ENCODE results near the gene MYEOV. TPM values are rescaled to one million over a fixed set of nuclear protein-coding genes. Genes with fewer than 3 reads are reported as not detected.

Gene MYEOV
- total RNA-seq, 2 experiments from 2014 or later = not detected

GRCh38 chr11:69318093-69318420 lies 24.1 kb downstream of the MYEOV start:
- ChIA-PET CTCF (interaction anchor here (1.0 kb wide), 1 partner anchor 21 kb away, joined by 3 read pairs; no protein-coding TSS in a partner anchor), POLR2A (no interaction called here)
- H3K27ac Mint-ChIP-seq = no peak overlapping the region
- H3K36me3 Mint-ChIP-seq (ENCODE audit: low read depth) = peaks cover 3% of the 10 kb centered on the region
- H3K9me3 Mint-ChIP-seq (ENCODE audit: insufficient read depth) = peaks cover 15% of the 10 kb centered on the region
- H3K4me1 Mint-ChIP-seq (ENCODE audit: low read depth) = peaks cover 7% of the 10 kb centered on the region
- no peaks in the 10 kb centered on the region for H3K27me3 Mint-ChIP-seq (ENCODE audit: low read depth)
- DNase-seq (no peak), ATAC-seq (no peak)
- H3K4me3 Mint-ChIP-seq = no peak overlapping the region

- Mint-ChIP-seq H3K27ac (no peak overlapping the region), H3K27me3 (ENCODE audit: low read depth) (no peaks in the 10 kb centered on the region), H3K4me1 (ENCODE audit: low read depth) (peaks cover 7% of the 10 kb centered on the region), H3K9me3 (ENCODE audit: insufficient read depth) (peaks cover 15% of the 10 kb centered on the region), H3K4me3 (no peak overlapping the region), H3K36me3 (ENCODE audit: low read depth) (peaks cover 3% of the 10 kb centered on the region)
- POLR2A ChIA-PET = no interaction called here
- CTCF ChIA-PET = no interaction called here
- DNase-seq (no peak), ATAC-seq (no peak)
Observed at GRCh38 chr11:69319255-69320106, 25.5 kb downstream of the MYEOV start.

GRCh38 chr11:69320326-69320725 lies 26.4 kb downstream of the MYEOV start:
- peaks cover 15% of the 10 kb centered on the region for H3K9me3 Mint-ChIP-seq (ENCODE audit: insufficient read depth)
- POLR2A ChIA-PET = no interaction called here
- H3K27me3 Mint-ChIP-seq (ENCODE audit: low read depth) = no peaks in the 10 kb centered on the region
- no peak for ATAC-seq
- peaks cover 7% of the 10 kb centered on the region for H3K4me1 Mint-ChIP-seq (ENCODE audit: low read depth)
- peaks cover 3% of the 10 kb centered on the region for H3K36me3 Mint-ChIP-seq (ENCODE audit: low read depth)
- no peak overlapping the region for H3K27ac Mint-ChIP-seq
- CTCF ChIA-PET = no interaction called here
- DNase-seq = no peak
- no peak overlapping the region for H3K4me3 Mint-ChIP-seq

- ATAC-seq (no peak), DNase-seq (no peak)
- ChIA-PET POLR2A (interaction anchor here (0.6 kb wide), 1 partner anchor 404 kb away, joined by 3 read pairs; no protein-coding TSS in a partner anchor), CTCF (no interaction called here)
- H3K36me3 Mint-ChIP-seq (ENCODE audit: low read depth) = peaks cover 3% of the 10 kb centered on the region
- H3K27me3 Mint-ChIP-seq (ENCODE audit: low read depth) = no peaks in the 10 kb centered on the region
- peaks cover 7% of the 10 kb centered on the region for H3K4me1 Mint-ChIP-seq (ENCODE audit: low read depth)
- no peak overlapping the region for H3K4me3 Mint-ChIP-seq
- H3K9me3 Mint-ChIP-seq (ENCODE audit: insufficient read depth) = peaks cover 15% of the 10 kb centered on the region
- H3K27ac Mint-ChIP-seq = no peak overlapping the region
Observed at GRCh38 chr11:69320756-69321741, 27.1 kb downstream of the MYEOV start.

DNA sequence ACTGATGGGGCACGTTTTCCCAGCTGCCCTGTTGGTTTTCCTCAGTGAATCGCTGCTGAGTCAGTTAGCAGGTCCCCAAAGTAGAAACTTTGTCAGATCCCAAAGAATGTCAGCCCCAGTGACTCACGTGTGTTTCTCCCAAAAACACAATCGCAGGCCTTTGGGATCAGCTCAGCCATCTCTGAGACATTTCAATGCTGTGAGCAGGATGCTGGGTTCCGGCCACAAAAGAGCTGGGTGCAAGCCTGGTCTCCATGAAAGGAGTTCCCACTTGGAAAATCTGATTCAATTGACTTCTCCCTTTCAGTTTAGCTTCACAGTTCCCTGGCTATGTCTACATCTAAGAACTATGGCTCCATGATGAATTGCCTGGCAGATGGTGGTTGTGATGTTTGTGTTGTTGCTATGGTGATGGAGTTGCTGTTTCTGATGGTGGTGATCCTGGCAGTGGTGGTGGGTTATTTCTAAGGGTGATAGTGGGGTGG lies 28.0 kb downstream of the MYEOV start:
- ChIA-PET POLR2A (no interaction called here), CTCF (no interaction called here)
- Mint-ChIP-seq H3K4me1 (ENCODE audit: low read depth) (peaks cover 7% of the 10 kb centered on the region), H3K9me3 (ENCODE audit: insufficient read depth) (peaks cover 18% of the 10 kb centered on the region), H3K27me3 (ENCODE audit: low read depth) (peaks cover 1% of the 10 kb centered on the region), H3K36me3 (ENCODE audit: low read depth) (peaks cover 3% of the 10 kb centered on the region), H3K27ac (no peak overlapping the region), H3K4me3 (no peak overlapping the region)
- no peak for ATAC-seq
- DNase-seq = no peak

DNA sequence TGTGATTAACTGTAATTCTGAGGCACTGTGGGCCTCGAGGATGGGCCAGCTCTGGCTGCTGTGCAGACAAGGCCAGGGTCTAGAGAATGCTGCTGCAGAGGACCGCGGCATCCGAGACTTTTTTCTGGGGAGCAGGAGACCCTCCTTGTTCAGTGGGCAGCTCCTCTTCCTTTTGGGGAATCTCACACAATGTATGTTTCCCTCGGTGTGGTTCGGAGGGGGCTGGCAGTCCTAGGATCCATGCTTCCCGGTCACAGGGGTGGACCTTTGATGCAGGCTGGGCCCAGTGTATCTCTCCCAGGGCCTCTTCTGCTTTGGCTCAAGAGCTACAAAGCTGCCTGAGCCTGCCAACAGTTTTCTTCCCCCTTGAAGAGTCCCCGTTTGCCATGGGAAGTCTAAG lies 31.5 kb downstream of the MYEOV start:
- Mint-ChIP-seq H3K27ac (no peak overlapping the region), H3K27me3 (ENCODE audit: low read depth) (peaks cover 10% of the 10 kb centered on the region), H3K36me3 (ENCODE audit: low read depth) (no peaks in the 10 kb centered on the region), H3K4me1 (ENCODE audit: low read depth) (no peaks in the 10 kb centered on the region), H3K9me3 (ENCODE audit: insufficient read depth) (peaks cover 3% of the 10 kb centered on the region), H3K4me3 (no peak overlapping the region)
- DNase-seq (no peak), ATAC-seq (no peak)
- ChIA-PET CTCF (interaction anchor here (1.0 kb wide), 1 partner anchor 33 kb away, joined by 3 read pairs; no protein-coding TSS in a partner anchor), POLR2A (no interaction called here)

DNA sequence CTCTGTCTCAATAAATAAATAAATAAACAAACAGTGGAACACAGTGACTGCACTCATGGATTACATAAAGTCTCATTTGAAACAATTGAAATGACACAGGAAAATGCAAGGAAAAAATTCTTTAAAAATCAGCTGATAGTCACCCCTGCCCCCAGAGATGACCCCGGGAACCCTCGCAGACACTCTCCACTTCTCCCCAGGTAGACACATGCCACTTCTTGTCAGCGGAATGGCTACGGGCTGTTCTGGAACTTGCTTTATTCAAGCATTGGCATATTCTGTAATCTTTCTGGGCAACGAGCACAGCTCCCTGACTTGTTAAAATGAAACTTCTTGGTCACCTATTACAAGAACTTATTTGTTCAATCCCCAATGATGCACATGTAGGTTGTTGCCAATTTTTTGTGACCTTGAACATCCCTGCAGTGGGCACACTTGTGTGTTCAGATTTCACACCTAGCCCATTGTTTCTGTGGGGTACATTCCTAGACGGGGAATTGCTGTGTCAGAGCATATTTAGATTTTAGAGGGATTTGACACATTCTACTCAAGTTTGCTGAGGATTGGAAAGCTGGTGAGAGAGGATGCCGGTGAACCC lies 32.8 kb downstream of the MYEOV start:
- Mint-ChIP-seq H3K4me1 (ENCODE audit: low read depth) (no peaks in the 10 kb centered on the region), H3K9me3 (ENCODE audit: insufficient read depth) (peaks cover 3% of the 10 kb centered on the region), H3K27ac (no peak overlapping the region), H3K36me3 (ENCODE audit: low read depth) (no peaks in the 10 kb centered on the region), H3K27me3 (ENCODE audit: low read depth) (peaks cover 14% of the 10 kb centered on the region), H3K4me3 (no peak overlapping the region)
- no peak for DNase-seq
- ATAC-seq = no peak
- ChIA-PET CTCF (no interaction called here), POLR2A (interaction anchor here (0.7 kb wide), 1 partner anchor 180 kb away, joined by 3 read pairs; no protein-coding TSS in a partner anchor)

- Mint-ChIP-seq H3K36me3 (ENCODE audit: low read depth) (no peaks in the 10 kb centered on the region), H3K27me3 (ENCODE audit: low read depth) (peaks cover 19% of the 10 kb centered on the region), H3K9me3 (ENCODE audit: insufficient read depth) (peaks cover 3% of the 10 kb centered on the region), H3K27ac (no peak overlapping the region), H3K4me1 (ENCODE audit: low read depth) (no peaks in the 10 kb centered on the region), H3K4me3 (no peak overlapping the region)
- ChIA-PET CTCF (no interaction called here), POLR2A (no interaction called here)
- no peak for DNase-seq
- no peak for ATAC-seq
Observed at GRCh38 chr11:69327741-69328191, 33.8 kb downstream of the MYEOV start.

DNA sequence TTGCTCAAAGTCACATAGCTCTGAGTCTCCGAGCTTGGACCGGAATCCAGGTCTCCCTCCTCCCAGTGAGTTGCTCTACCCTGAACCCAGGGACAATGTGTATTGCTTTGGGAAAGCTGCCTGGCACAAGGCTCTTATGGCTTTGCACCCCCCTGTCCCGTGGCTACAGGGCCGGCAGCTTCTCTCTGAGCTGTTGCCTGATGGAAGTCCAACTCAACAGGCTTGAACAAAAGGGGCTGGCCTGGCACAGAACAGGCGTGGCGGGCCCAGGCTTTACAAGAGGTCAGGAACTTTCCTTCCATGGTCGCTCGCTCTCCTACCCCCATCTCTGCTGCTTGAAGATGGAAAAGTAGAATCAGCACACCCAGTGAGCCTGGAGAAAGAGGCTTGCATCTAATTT lies 34.3 kb downstream of the MYEOV start:
- H3K27me3 Mint-ChIP-seq (ENCODE audit: low read depth) = peaks cover 24% of the 10 kb centered on the region
- DNase-seq (no peak), ATAC-seq (no peak)
- H3K4me3 Mint-ChIP-seq = no peak overlapping the region
- H3K27ac Mint-ChIP-seq = no peak overlapping the region
- no peaks in the 10 kb centered on the region for H3K36me3 Mint-ChIP-seq (ENCODE audit: low read depth)
- H3K9me3 Mint-ChIP-seq (ENCODE audit: insufficient read depth) = peaks cover 3% of the 10 kb centered on the region
- POLR2A ChIA-PET = no interaction called here
- H3K4me1 Mint-ChIP-seq (ENCODE audit: low read depth) = no peaks in the 10 kb centered on the region
- CTCF ChIA-PET = no interaction called here

GRCh38 chr11:69329581-69329980 lies 35.6 kb downstream of the MYEOV start:
- peaks cover 27% of the 10 kb centered on the region for H3K27me3 Mint-ChIP-seq (ENCODE audit: low read depth)
- no peaks in the 10 kb centered on the region for H3K36me3 Mint-ChIP-seq (ENCODE audit: low read depth)
- DNase-seq = no peak
- peaks cover 2% of the 10 kb centered on the region for H3K4me1 Mint-ChIP-seq (ENCODE audit: low read depth)
- H3K9me3 Mint-ChIP-seq (ENCODE audit: insufficient read depth) = peaks cover 3% of the 10 kb centered on the region
- no peak for ATAC-seq
- H3K4me3 Mint-ChIP-seq = no peak overlapping the region
- ChIA-PET POLR2A (no interaction called here), CTCF (no interaction called here)
- no peak overlapping the region for H3K27ac Mint-ChIP-seq

DNA sequence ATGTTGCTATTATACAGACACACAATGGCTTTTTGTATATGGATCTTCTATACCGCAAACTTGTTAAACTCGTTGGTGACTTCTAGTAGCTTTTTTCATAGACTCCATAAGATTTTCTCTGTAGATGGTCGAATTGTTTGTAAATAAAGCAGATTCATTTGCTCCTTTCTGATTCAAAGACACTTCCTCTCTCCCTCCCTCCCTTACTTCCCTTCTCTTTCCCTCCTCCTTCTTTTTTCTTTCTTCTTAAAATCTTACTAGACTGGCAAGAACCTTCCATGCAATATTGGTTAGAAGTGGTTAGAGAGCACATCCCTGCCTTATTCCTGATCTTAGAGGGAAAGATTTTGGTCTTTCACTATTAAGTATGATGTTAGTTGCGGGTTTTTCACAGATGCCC lies 36.4 kb downstream of the MYEOV start:
- Mint-ChIP-seq H3K4me1 (ENCODE audit: low read depth) (peaks cover 7% of the 10 kb centered on the region), H3K27me3 (ENCODE audit: low read depth) (peaks cover 27% of the 10 kb centered on the region), H3K9me3 (ENCODE audit: insufficient read depth) (peaks cover 3% of the 10 kb centered on the region), H3K4me3 (no peak overlapping the region), H3K36me3 (ENCODE audit: low read depth) (no peaks in the 10 kb centered on the region), H3K27ac (no peak overlapping the region)
- POLR2A ChIA-PET = no interaction called here
- DNase-seq (no peak), ATAC-seq (no peak)
- CTCF ChIA-PET = no interaction called here
